Mesenchymal stem cell (in vitro differentiated cells and primary cell): ENCODE results near the gene KIF13A.
A peak's percentile ranks its signal among the peaks of the same experiment; 100 is the strongest.

Source experiments
- DNase-seq: peaks from one replicate; pipeline ENCODE4 v3.0.0-alpha.2; 2013
- H2AFZ ChIP-seq: one replicate; pipeline ENCODE4 v1.6.1; 2013; ENCODE audit warnings: low read depth, mild to moderate bottlenecking, control low read depth, inconsistent platforms, low read length, moderate library complexity
- H2AK5ac ChIP-seq: 2 replicates; pipeline ENCODE4 v1.6.1; 2013; ENCODE audit warnings: low read length, moderate library complexity, mild to moderate bottlenecking, inconsistent platforms; ENCODE audit not compliant: severe bottlenecking
- H2BK120ac ChIP-seq: one replicate; pipeline ENCODE4 v1.6.1; 2013; ENCODE audit warnings: low read depth, mild to moderate bottlenecking, inconsistent platforms, low read length, moderate library complexity
- H2BK12ac ChIP-seq, 2 experiments: one replicate each; pipeline ENCODE4 v1.6.1; 2013; ENCODE audit warnings: inconsistent platforms in 2 of 2, low read length in 2 of 2, mild to moderate bottlenecking in 2 of 2, moderate library complexity in 2 of 2, control low read depth in 1 of 2
- H2BK15ac ChIP-seq: one replicate; pipeline ENCODE4 v1.6.1; 2013; ENCODE audit warnings: mild to moderate bottlenecking, low read depth, inconsistent platforms; ENCODE audit not compliant: poor library complexity, severe bottlenecking
- H2BK5ac ChIP-seq: 2 replicates; pipeline ENCODE4 v1.6.1; 2013; ENCODE audit warnings: low read depth, mild to moderate bottlenecking, low read length, control low read depth, inconsistent platforms; ENCODE audit not compliant: poor library complexity, severe bottlenecking
- H3K14ac ChIP-seq, 2 experiments: one replicate each; pipeline ENCODE4 v1.6.1; 2013; ENCODE audit warnings: inconsistent platforms in 2 of 2, low read length in 2 of 2, control low read depth in 1 of 2, mild to moderate bottlenecking in 1 of 2, moderate library complexity in 1 of 2
- H3K18ac ChIP-seq, 2 experiments: one replicate each; pipeline ENCODE4 v1.6.1; 2013; ENCODE audit warnings: inconsistent platforms in 2 of 2, low read length in 2 of 2, control low read depth in 1 of 2, low read depth in 1 of 2, mild to moderate bottlenecking in 1 of 2
- H3K23ac ChIP-seq, 2 experiments: one replicate each; pipeline ENCODE4 v1.6.1; 2013; ENCODE audit warnings: inconsistent platforms in 2 of 2, low read length in 2 of 2, mild to moderate bottlenecking in 2 of 2, moderate library complexity in 2 of 2, control low read depth in 1 of 2
- H3K27ac ChIP-seq: 2 replicates; pipeline ENCODE4 v1.5.1; 2013; ENCODE audit warnings: mild to moderate bottlenecking, moderate library complexity, low read length, control low read depth, inconsistent platforms; ENCODE audit not compliant: poor library complexity, severe bottlenecking
- H3K27me3 ChIP-seq, 2 experiments: 2 replicates each; pipeline versions ENCODE4 v1.6.1 to v1.7.0; 2013; ENCODE audit warnings: low read length in 2 of 2, mild to moderate bottlenecking in 2 of 2, moderate library complexity in 2 of 2, control low read depth in 1 of 2, inconsistent platforms in 1 of 2; ENCODE audit not compliant: control insufficient read depth in 1 of 2, insufficient read depth in 1 of 2
- H3K36me3 ChIP-seq, 2 experiments: 2 replicates each; pipeline versions ENCODE4 v1.6.1 to v1.7.0; 2013; ENCODE audit warnings: low read length in 2 of 2, control low read depth in 1 of 2, inconsistent platforms in 1 of 2, low read depth in 1 of 2, mild to moderate bottlenecking in 1 of 2; ENCODE audit not compliant: insufficient read depth in 2 of 2, control insufficient read depth in 1 of 2
- H3K4ac ChIP-seq, 2 experiments: one replicate each; pipeline ENCODE4 v1.6.1; 2013; ENCODE audit warnings: inconsistent platforms in 2 of 2, low read length in 2 of 2, mild to moderate bottlenecking in 2 of 2, moderate library complexity in 2 of 2, control low read depth in 1 of 2, low read depth in 1 of 2
- H3K4me1 ChIP-seq: 2 replicates; pipeline ENCODE4 v1.6.1; 2013; ENCODE audit warnings: low read depth, low read length, control low read depth; ENCODE audit not compliant: control insufficient read depth, insufficient read depth
- H3K4me2 ChIP-seq: 2 replicates; pipeline ENCODE4 v1.6.1; 2013; ENCODE audit warnings: low read length, mild to moderate bottlenecking, inconsistent platforms; ENCODE audit not compliant: poor library complexity, severe bottlenecking
- H3K4me3 ChIP-seq, 2 experiments: 2 replicates each; pipeline versions ENCODE4 v1.5.1 to v1.7.0; 2013; ENCODE audit warnings: low read length in 2 of 2, mild to moderate bottlenecking in 2 of 2, control low read depth in 1 of 2, low read depth in 1 of 2; ENCODE audit not compliant: insufficient read depth in 1 of 2
- H3K79me1 ChIP-seq: replicated peaks from 2 replicates; pipeline ENCODE4 v1.6.1; 2013; ENCODE audit warnings: mild to moderate bottlenecking, control low read depth, low read length, inconsistent platforms; ENCODE audit not compliant: poor library complexity, severe bottlenecking
- H3K9ac ChIP-seq: 2 replicates; pipeline ENCODE4 v1.7.0; 2013; ENCODE audit warnings: mild to moderate bottlenecking, low read length, moderate library complexity
- H3K9me3 ChIP-seq: 2 replicates; pipeline ENCODE4 v1.7.0; 2013; ENCODE audit warnings: mild to moderate bottlenecking, low read length; ENCODE audit not compliant: control insufficient read depth
- H4K8ac ChIP-seq: one replicate; pipeline ENCODE4 v1.6.1; 2013; ENCODE audit warnings: inconsistent platforms, mild to moderate bottlenecking, low read length, moderate library complexity
- H4K91ac ChIP-seq: one replicate; pipeline ENCODE4 v1.6.1; 2013; ENCODE audit warnings: mild to moderate bottlenecking, low read length, inconsistent platforms
- WGBS: methylation state at CpG from one replicate; pipeline ENCODE4 v1.1.7; 2013; ENCODE audit warnings: mixed read lengths; 5-methylcytosine and 5-hydroxymethylcytosine counted together

Gene KIF13A

DNA sequence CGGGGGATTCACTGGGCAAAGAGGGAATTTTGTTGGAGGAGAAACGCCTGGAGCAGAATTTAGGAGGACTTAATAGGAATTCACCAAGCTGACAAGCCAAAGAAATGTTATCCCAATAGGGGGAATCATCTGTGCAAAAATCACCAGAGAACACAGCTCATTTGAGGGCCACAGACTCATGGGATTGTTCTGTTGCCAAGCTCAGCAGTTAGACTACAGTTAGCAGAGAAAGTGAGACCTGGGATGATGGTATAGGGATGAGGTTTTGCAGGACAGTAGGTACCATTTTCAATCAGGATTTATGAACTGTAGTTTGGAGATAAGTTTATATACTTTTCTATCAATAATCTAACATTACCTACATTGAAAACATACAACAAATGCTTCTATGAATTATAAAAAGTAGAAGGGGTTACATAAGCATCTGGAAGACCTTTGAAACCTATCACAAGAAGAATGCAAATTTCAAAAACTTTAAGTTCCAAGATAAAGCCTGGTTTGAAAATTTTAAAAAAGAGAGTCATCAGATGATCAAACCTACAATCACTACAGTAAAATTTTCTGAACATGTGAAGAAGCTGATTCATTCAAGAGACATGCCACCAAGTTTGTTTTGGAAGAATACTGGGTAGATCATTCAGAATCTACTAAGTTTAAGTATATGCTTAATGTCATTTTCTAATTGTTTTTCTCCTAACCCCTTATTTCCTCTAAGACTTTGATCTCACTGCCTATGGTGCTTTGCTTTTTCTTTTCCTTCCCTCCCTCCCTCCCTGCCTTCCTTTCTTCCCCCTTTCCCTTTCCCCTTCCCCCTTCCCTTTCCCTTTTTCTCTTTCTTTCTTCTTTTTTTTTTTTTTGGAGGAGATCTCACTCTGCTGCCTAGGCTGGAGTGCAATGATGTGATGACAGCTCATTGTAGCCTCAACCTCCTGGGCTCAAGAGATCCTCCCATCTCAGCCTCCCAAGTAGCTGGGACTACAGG is 81.5 kb downstream of the KIF13A start:
- H3K18ac ChIP-seq, result peak overlapping the region in 1 of 2 experiments; percentile 70
- H2BK15ac ChIP-seq, result no peak overlapping the region
- H2AK5ac ChIP-seq, result no peak overlapping the region
- peak overlapping the region; percentile 82 for H3K9ac ChIP-seq
- no peak overlapping the region for H2AFZ ChIP-seq
- 89% methylated on average over 2 of the region's 2 CpGs for WGBS
- peak overlapping the region in 1 of 2 experiments; percentile 72 for H2BK12ac ChIP-seq
- H3K79me1 ChIP-seq, result peaks cover 20% of the 10 kb centered on the region
- DNase-seq, result peak; percentile 52
- no peak overlapping the region for H3K4me2 ChIP-seq
- H3K14ac ChIP-seq, result no peak overlapping the region
- no peaks in the 10 kb centered on the region for H3K36me3 ChIP-seq
- H3K9me3 ChIP-seq, result no peaks in the 10 kb centered on the region
- no peak overlapping the region for H4K8ac ChIP-seq
- H3K4ac ChIP-seq, result peak overlapping the region in 1 of 2 experiments; percentile 51
- H3K23ac ChIP-seq, result no peak overlapping the region
- H3K4me1 ChIP-seq, result peaks cover 2% of the 10 kb centered on the region
- peak overlapping the region; percentile 74 for H3K27ac ChIP-seq
- peak overlapping the region; percentile 8 for H2BK120ac ChIP-seq
- no peaks in the 10 kb centered on the region for H3K27me3 ChIP-seq
- no peak overlapping the region for H2BK5ac ChIP-seq
- peak overlapping the region in 1 of 2 experiments; percentile 54 for H3K4me3 ChIP-seq
- H4K91ac ChIP-seq, result no peak overlapping the region

DNA sequence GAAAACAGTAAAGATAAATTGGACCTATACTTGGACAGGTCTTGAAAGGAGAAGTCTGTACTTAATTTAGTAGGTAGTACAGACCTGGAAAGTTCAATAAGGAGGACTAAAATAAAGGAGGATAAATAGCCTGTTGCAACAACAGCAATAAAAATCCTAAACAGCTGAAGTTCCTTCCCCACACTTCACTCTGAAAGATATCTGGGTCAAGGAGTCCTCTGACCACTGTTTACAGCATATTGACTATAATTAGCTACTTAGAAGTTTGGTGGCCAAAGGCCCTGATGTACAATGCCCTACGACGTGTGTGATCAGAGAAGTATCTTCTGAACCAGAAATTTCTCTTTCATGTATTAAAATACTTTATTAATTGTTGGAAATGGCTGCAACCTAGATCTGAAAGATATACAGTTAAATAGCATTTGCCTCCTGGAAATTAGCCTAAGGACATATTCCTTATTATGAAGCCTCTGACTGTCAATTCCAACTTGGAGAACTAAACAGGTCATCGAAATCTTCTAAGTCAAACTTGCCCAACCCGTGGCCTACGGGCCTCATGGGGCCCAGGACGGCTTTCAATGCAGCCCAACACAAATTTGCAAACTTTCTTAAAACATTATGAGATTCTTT is 82.8 kb downstream of the KIF13A start:
- H3K9ac ChIP-seq, result peak overlapping the region; percentile 82
- no peaks in the 10 kb centered on the region for H3K9me3 ChIP-seq
- no peak overlapping the region for H3K4me2 ChIP-seq
- no peak overlapping the region for H2BK15ac ChIP-seq
- H3K27ac ChIP-seq, result no peak overlapping the region
- H3K4ac ChIP-seq, result no peak overlapping the region
- no peak overlapping the region for H3K18ac ChIP-seq
- H3K4me3 ChIP-seq, result no peak overlapping the region
- no peak overlapping the region for H4K91ac ChIP-seq
- WGBS, result 100% methylated on average over 2 of the region's 6 CpGs
- no peak overlapping the region for H2AFZ ChIP-seq
- no peak overlapping the region for H3K23ac ChIP-seq
- no peak overlapping the region for H2BK12ac ChIP-seq
- H2BK120ac ChIP-seq, result no peak overlapping the region
- DNase-seq, result peak; percentile 71
- no peak overlapping the region for H3K14ac ChIP-seq
- no peaks in the 10 kb centered on the region for H3K36me3 ChIP-seq
- peaks cover 2% of the 10 kb centered on the region for H3K4me1 ChIP-seq
- H2BK5ac ChIP-seq, result no peak overlapping the region
- no peaks in the 10 kb centered on the region for H3K27me3 ChIP-seq
- H3K79me1 ChIP-seq, result peaks cover 22% of the 10 kb centered on the region
- no peak overlapping the region for H4K8ac ChIP-seq
- no peak overlapping the region for H2AK5ac ChIP-seq

DNA sequence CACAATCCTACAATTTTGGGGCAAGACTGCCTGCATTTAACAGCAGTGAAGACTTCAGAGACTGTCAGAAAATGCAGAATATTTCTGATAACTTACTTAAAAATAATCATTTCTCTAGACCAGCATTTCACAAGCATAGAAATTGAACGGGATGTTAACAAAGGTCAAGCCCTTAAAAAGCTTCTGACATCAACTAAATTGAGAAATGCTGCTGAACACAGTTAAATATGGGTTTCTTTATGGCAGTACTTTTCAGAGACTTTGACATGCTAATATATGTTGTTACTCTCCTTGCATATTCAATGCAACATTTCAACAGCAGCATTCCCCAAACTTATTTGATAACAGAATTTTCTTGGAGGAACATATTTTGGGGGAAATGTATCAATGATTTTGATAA is 84.5 kb downstream of the KIF13A start:
- H3K9me3 ChIP-seq, result peaks cover 3% of the 10 kb centered on the region
- no peak overlapping the region for H3K18ac ChIP-seq
- no peak overlapping the region for H2BK5ac ChIP-seq
- no peak overlapping the region for H4K91ac ChIP-seq
- H3K23ac ChIP-seq, result no peak overlapping the region
- no peak overlapping the region for H3K4me2 ChIP-seq
- H3K27me3 ChIP-seq, result no peaks in the 10 kb centered on the region
- H2BK15ac ChIP-seq, result no peak overlapping the region
- peak overlapping the region; percentile 25 for H3K9ac ChIP-seq
- peaks cover 22% of the 10 kb centered on the region for H3K79me1 ChIP-seq
- no peak overlapping the region for H3K14ac ChIP-seq
- no peak overlapping the region for H3K4me3 ChIP-seq
- no CpG with 5 or more reads among the region's 1 CpG for WGBS
- H3K4me1 ChIP-seq, result peaks cover 2% of the 10 kb centered on the region
- no peak overlapping the region for H4K8ac ChIP-seq
- no peak overlapping the region for H3K4ac ChIP-seq
- H3K36me3 ChIP-seq, result peaks cover 0 to 3% of the 10 kb centered on the region in 2 experiments
- H2BK12ac ChIP-seq, result no peak overlapping the region
- H2AFZ ChIP-seq, result no peak overlapping the region
- no peak for DNase-seq
- H2BK120ac ChIP-seq, result no peak overlapping the region
- no peak overlapping the region for H2AK5ac ChIP-seq
- no peak overlapping the region for H3K27ac ChIP-seq

DNA sequence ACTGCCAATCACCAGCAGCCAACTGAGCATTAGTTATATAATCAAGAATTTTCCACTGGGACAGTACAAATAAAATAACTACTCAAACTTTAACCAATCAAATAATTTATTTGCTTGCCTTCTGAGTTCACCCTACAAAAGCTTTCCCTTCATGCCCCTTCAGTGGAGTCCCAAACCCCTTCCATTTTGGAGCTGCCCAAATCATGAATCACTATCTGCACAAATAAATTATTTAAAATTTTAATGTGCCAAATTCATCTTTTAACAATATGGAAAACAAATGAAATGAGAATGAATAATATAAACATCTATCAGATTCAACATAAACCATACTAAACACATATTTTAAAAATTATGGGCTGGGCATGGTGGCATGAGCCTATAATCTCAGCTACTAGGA is 85.9 kb downstream of the KIF13A start:
- H3K18ac ChIP-seq, result no peak overlapping the region
- no peak overlapping the region for H3K4me3 ChIP-seq
- no peak overlapping the region for H2BK5ac ChIP-seq
- no peak overlapping the region for H2AK5ac ChIP-seq
- no peak overlapping the region for H3K9ac ChIP-seq
- peaks cover 18% of the 10 kb centered on the region for H3K9me3 ChIP-seq
- H3K4me2 ChIP-seq, result no peak overlapping the region
- no peak overlapping the region for H2BK120ac ChIP-seq
- no peak overlapping the region for H3K27ac ChIP-seq
- H3K27me3 ChIP-seq, result no peaks in the 10 kb centered on the region
- no peaks in the 10 kb centered on the region for H3K4me1 ChIP-seq
- H2BK12ac ChIP-seq, result no peak overlapping the region
- H3K36me3 ChIP-seq, result peaks cover 0 to 17% of the 10 kb centered on the region in 2 experiments
- H3K79me1 ChIP-seq, result peaks cover 27% of the 10 kb centered on the region
- no peak overlapping the region for H4K91ac ChIP-seq
- no peak overlapping the region for H4K8ac ChIP-seq
- no peak overlapping the region for H3K23ac ChIP-seq
- no peak overlapping the region for H3K4ac ChIP-seq
- no peak overlapping the region for H2BK15ac ChIP-seq
- no peak overlapping the region for H2AFZ ChIP-seq
- no peak for DNase-seq
- H3K14ac ChIP-seq, result no peak overlapping the region
